Keratinocyte (primary cell): ENCODE data around the gene MAN2A2. TPM values are rescaled to one million over a fixed set of nuclear protein-coding genes. Genes with fewer than 3 reads are reported as not detected.

Experiments
- DNase-seq: peaks from one replicate; pipeline ENCODE4 v3.0.0-alpha.2; 2011; ENCODE audit warnings: low read depth, missing footprints, low spot score
- FAIRE-seq: peaks from 2 replicates; lab custom pipeline; 2011; peaks lifted over from hg19 to GRCh38; lab: Jason Lieb, UNC
- H2AFZ ChIP-seq: 2 replicates; pipeline ENCODE4 v1.6.0; 2012; ENCODE audit warnings: low read length, control low read depth, inconsistent platforms; ENCODE audit not compliant: control insufficient read depth
- H3K27ac ChIP-seq: 2 replicates; pipeline ENCODE4 v1.5.1; 2011; ENCODE audit warnings: low read length; ENCODE audit not compliant: control insufficient read depth, insufficient read depth
- H3K27me3 ChIP-seq: 3 replicates; pipeline ENCODE4 v1.6.0; 2011; ENCODE audit warnings: low read length; ENCODE audit not compliant: control insufficient read depth, insufficient read depth; ENCODE audit errors: extremely low read depth
- H3K36me3 ChIP-seq, 2 experiments: 2 replicates in 1 of 2; 3 replicates in 1 of 2; pipeline ENCODE4 v1.5.1; 2011; ENCODE audit warnings: low read length in 2 of 2, mild to moderate bottlenecking in 1 of 2; ENCODE audit not compliant: control insufficient read depth in 2 of 2, insufficient read depth in 2 of 2; ENCODE audit errors: extremely low read depth in 1 of 2
- H3K4me1 ChIP-seq: 3 replicates; pipeline ENCODE4 v1.5.1; 2011; ENCODE audit warnings: low read length; ENCODE audit not compliant: control insufficient read depth, insufficient read depth; ENCODE audit errors: extremely low read depth
- H3K4me2 ChIP-seq: 3 replicates; pipeline ENCODE4 v1.6.0; 2011; ENCODE audit warnings: low read depth, low read length; ENCODE audit not compliant: control insufficient read depth, insufficient read depth; ENCODE audit errors: extremely low read depth
- H3K4me3 ChIP-seq, 3 experiments: fragments of 200-600 bp in 1 of 3; sonication (generic) in 1 of 3; 2 replicates in 2 of 3; 3 replicates in 1 of 3; pipeline ENCODE4 v1.5.1; 2011 to 2016; ENCODE audit warnings: low read length in 3 of 3, mild to moderate bottlenecking in 3 of 3, control low read depth in 2 of 3, inconsistent platforms in 1 of 3, low read depth in 1 of 3, mixed read lengths in 1 of 3, mixed run types in 1 of 3, moderate library complexity in 1 of 3; ENCODE audit not compliant: control insufficient read depth in 2 of 3, insufficient read depth in 2 of 3; ENCODE audit errors: extremely low read depth in 1 of 3
- H3K79me2 ChIP-seq: 2 replicates; pipeline ENCODE4 v1.6.0; 2012; ENCODE audit warnings: low read length; ENCODE audit not compliant: control insufficient read depth, insufficient read depth
- H3K9ac ChIP-seq: 3 replicates; pipeline ENCODE4 v1.6.0; 2011; ENCODE audit warnings: low read length; ENCODE audit not compliant: control insufficient read depth, insufficient read depth; ENCODE audit errors: extremely low read depth
- H3K9me1 ChIP-seq: 3 replicates; pipeline ENCODE4 v1.6.0; 2011; ENCODE audit warnings: low read length; ENCODE audit not compliant: control insufficient read depth, insufficient read depth; ENCODE audit errors: extremely low read depth
- H3K9me3 ChIP-seq: 2 replicates; pipeline ENCODE4 v1.5.1; 2012; ENCODE audit warnings: low read depth, low read length; ENCODE audit not compliant: control insufficient read depth
- H4K20me1 ChIP-seq: 3 replicates; pipeline ENCODE4 v1.6.0; 2011; ENCODE audit warnings: low read length; ENCODE audit not compliant: control insufficient read depth, insufficient read depth; ENCODE audit errors: extremely low read depth
- EZH2 ChIP-seq: IDR thresholded peaks from one replicate; pipeline ENCODE4 v1.6.1; 2012; ENCODE audit warnings: inconsistent platforms, mild to moderate bottlenecking, low read length, moderate library complexity
- dilution Hi-C: fragments of 300-500 bp; cut with MboI; formaldehyde crosslinking; loops from one replicate; pipeline ENCODE4 v1.7.0; 2020; ENCODE audit warnings: low sequenced_read_pairs; ENCODE audit not compliant: extremely low pct_ligation_motif_present
- polyA plus RNA-seq, 5 experiments: library from polyadenylated mRNA; depleted of rRNA in 3 of 5; stranded (reverse) in 3 of 5; stranded (forward) in 1 of 5; unstranded in 1 of 5; fragments of >200 nt; gene quantifications; 1 replicate in 1 of 5; 2 replicates in 3 of 5; 3 replicates in 1 of 5; pipeline versions ENCODE4 v1.2.1 to v1.2.3, GENCODE V29; 2011 to 2012; ENCODE audit warnings: missing spikeins in 2 of 5, low read depth in 1 of 5, low replicate concordance in 1 of 5
- TF ChIP-seq, protein P1 (sequence below), 3 experiments: IDR thresholded peaks in 1 of 3; conservative IDR thresholded peaks in 1 of 3; optimal IDR thresholded peaks in 1 of 3; 2 replicates in 2 of 3; 3 replicates in 1 of 3; pipeline versions ENCODE3 to v1.5.1; 2011; ENCODE audit warnings: low read length in 3 of 3, mild to moderate bottlenecking in 3 of 3, moderate library complexity in 2 of 3, control low read depth in 1 of 3, inconsistent platforms in 1 of 3; ENCODE audit not compliant: insufficient read depth in 2 of 3; ENCODE audit errors: extremely low read depth in 1 of 3

The MAN2A2 gene
- polyA plus RNA-seq, 1 donor (not counting 4 experiments of a cell fraction or from before 2014, with no cell fraction given): 6.6 TPM

DNA sequence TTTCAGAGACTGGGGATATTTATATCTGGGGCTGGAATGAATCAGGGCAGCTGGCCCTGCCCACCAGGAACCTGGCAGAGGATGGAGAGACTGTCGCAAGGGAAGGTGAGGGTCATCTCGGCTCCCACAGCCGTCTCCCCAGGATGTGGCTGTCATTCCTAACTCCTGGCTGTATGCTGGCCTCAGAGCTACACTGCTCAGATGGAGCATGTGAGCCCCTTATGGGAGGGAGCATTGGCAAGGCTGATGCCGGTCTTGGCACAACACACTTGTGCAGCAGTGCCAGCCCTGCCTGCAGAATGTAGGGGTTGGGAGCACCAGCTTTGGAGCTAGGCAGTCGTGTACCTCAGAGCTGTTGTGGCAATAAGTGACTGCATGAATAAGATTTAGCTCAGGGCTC is 56.8 kb downstream of the MAN2A2 start:
- H3K36me3 ChIP-seq: peaks cover 8 to 11% of the 10 kb centered on the region in 2 experiments
- TF ChIP-seq, protein P1, sequence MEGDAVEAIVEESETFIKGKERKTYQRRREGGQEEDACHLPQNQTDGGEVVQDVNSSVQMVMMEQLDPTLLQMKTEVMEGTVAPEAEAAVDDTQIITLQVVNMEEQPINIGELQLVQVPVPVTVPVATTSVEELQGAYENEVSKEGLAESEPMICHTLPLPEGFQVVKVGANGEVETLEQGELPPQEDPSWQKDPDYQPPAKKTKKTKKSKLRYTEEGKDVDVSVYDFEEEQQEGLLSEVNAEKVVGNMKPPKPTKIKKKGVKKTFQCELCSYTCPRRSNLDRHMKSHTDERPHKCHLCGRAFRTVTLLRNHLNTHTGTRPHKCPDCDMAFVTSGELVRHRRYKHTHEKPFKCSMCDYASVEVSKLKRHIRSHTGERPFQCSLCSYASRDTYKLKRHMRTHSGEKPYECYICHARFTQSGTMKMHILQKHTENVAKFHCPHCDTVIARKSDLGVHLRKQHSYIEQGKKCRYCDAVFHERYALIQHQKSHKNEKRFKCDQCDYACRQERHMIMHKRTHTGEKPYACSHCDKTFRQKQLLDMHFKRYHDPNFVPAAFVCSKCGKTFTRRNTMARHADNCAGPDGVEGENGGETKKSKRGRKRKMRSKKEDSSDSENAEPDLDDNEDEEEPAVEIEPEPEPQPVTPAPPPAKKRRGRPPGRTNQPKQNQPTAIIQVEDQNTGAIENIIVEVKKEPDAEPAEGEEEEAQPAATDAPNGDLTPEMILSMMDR (optimal IDR thresholded peaks at IDR 0.05 in 1 of 3, IDR thresholded peaks at IDR 0.05 in 1 of 3, conservative IDR thresholded peaks at IDR 0.05 in 1 of 3; ENCODE audit: extremely low read depth in 1 of 3, insufficient read depth in 2 of 3, low read length in 3 of 3): no peak
- TF ChIP-seq EZH2: no peak
- DNase-seq: no peak

DNA sequence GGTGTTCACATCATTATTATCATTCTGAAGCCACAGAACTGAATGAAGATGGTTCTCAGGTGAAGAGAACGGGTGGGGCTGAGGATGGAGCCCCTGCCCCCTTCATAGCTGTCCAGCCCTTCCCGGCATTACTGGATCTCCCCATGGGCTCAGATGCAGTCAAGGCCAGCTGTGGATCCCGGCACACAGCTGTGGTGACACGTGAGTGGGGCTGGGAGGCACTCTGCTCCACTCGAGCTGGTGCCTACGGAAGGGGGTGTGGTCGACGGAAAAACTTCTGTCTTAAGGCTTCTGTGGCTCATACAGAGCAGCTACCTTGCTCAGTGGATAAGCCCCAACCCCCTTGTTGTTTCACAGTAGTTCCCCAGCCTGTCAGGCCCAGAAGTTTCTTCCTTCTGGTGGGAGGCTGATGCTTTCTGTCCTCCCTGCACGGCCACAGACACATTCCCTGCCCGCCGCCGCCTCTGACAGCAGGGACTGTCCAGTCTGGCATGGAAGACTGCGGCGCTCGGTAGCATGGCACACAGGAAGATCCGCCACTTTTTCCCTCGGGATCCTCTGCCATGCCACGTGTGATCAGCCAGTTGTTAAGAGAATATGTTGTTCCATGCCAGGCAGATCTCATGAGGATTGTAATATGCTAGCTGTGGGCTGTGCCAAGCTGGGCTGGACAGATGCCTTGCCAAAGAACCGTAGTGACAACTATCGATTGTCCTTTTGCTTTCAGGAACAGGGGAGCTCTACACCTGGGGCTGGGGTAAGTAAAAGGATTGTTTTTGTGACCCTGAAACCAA is 57.4 kb downstream of the MAN2A2 start:
- H3K4me1 ChIP-seq: peaks cover 13% of the 10 kb centered on the region
- no peak overlapping the region for H3K9ac ChIP-seq
- peaks cover 8 to 11% of the 10 kb centered on the region in 2 experiments for H3K36me3 ChIP-seq
- dilution Hi-C loops: no loop called here
- no peak for TF ChIP-seq EZH2
- TF ChIP-seq, protein P1 (optimal IDR thresholded peaks at IDR 0.05 in 1 of 3, IDR thresholded peaks at IDR 0.05 in 1 of 3, conservative IDR thresholded peaks at IDR 0.05 in 1 of 3; ENCODE audit: extremely low read depth in 1 of 3, insufficient read depth in 2 of 3, low read length in 3 of 3): no peak
- no peak overlapping the region for H3K4me2 ChIP-seq
- no peaks in the 10 kb centered on the region for H3K27me3 ChIP-seq
- no peak overlapping the region for H3K27ac ChIP-seq
- FAIRE-seq: no peak
- H3K9me3 ChIP-seq: no peaks in the 10 kb centered on the region
- H3K4me3 ChIP-seq: no peak overlapping the region
- no peaks in the 10 kb centered on the region for H3K79me2 ChIP-seq
- H2AFZ ChIP-seq: no peak overlapping the region
- H4K20me1 ChIP-seq: no peaks in the 10 kb centered on the region
- H3K9me1 ChIP-seq: no peaks in the 10 kb centered on the region
- DNase-seq: no peak

More for the DNA sequence above, 56.8 kb downstream of the MAN2A2 start:
- H3K27ac ChIP-seq: no peak overlapping the region
- no peaks in the 10 kb centered on the region for H4K20me1 ChIP-seq
- H3K79me2 ChIP-seq: no peaks in the 10 kb centered on the region
- no peak overlapping the region for H3K4me2 ChIP-seq
- no peak for FAIRE-seq
- H3K27me3 ChIP-seq: no peaks in the 10 kb centered on the region
- no peaks in the 10 kb centered on the region for H3K9me1 ChIP-seq
- no peak overlapping the region for H3K9ac ChIP-seq
- H3K9me3 ChIP-seq: no peaks in the 10 kb centered on the region
- peaks cover 16% of the 10 kb centered on the region for H3K4me1 ChIP-seq
- no peak overlapping the region for H2AFZ ChIP-seq
- no peak overlapping the region for H3K4me3 ChIP-seq
- dilution Hi-C loops: no loop called here
